Measurements from ENCODE around the gene BEST2. TPM values are rescaled to one million over a fixed set of nuclear protein-coding genes. Genes with fewer than 3 reads are reported as not detected.

BEST2 gene
- total RNA-seq, 1 donor from 2014 or later = not detected

DNA sequence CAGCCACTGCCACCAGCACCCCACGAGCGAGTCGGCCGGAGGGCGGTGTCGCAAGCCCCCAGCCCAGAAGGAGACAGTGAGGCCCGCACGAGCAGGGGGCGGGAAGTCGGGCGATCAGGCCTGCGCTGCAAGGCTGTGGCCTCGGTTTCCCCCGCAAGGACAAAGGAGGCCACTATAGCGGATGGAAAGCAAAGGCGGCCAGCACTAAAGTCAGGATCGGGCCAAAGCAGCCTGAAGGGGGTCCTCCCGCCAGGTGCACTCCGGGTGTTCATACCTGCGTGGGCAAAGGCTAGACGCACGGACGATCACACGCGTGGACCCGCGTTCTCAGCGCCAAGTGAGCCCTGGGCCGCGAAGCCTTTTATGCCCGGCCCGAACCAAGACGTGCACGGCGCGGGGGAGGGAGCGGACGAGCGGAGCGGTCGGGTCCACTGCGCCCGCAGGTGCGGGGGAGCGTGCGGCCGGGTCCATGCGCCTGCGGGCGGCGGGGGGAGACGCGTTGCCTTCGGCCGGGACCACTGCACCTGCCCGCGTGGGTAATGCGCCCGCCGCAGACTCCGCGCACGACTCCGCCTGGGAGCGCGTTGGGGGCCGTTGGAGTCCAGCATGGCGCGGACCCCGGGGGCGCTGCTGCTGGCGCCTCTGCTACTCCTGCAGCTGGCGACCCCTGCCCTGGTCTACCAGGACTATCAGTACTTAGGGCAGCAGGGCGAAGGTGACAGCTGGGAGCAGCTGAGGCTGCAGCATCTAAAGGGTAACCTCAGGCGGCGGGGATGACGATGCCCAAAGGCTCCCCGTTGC is 50.1 kb downstream of the BEST2 start, which contains the start of the genes PRDX2 and THSD8:
Gene PRDX2, minus strand, starts transcription at position 335 of the 801 bp plus-strand sequence. CDS start 539 bp downstream, outside the sequence.
Gene THSD8, plus strand, starts transcription at position 604 of the 801 bp plus-strand sequence. Its CDS starts 3 bp downstream, at position 607.
- DNase-seq = peak; percentile 91

DNA sequence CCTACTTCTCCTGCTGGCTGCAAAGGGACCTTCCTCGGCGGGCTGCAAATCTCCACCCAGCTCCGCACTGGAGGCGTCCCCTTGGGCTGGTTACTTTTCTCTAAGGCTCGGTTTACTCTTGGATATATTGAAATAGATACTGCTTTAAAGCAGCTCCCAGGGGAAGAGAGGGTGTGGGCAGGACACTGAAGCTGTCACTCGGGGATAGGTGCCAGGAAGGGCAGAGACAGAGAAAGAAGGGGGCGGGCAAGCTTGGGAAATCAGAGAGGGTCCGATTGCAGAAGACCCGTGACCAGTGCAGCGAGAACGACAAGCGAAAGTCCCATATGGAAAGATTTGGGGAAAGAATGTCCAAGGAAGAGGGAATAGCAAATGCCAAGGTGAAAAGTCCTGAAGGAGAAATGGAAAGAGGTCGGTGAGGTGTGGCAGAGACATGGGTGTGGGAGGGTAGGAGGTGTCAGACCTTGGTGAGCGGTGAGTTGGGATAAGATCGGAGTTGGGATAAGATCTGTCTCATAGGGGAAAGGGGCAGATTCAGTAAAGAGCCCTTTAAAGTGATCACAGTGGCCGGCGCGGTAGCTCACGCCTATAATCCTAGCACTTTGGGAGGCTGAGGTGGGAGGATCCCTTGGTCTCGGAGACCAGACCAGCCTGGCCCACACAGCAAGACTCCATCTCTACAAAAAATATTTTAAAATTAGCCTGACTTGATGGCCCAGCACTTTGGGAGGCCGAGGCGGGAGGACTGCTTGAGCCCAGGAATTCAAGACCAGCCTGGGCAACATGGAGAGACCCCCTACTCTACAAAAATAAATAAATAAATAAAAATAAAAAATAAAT is 50.9 kb downstream of the BEST2 start:
- no peak for DNase-seq

DNA sequence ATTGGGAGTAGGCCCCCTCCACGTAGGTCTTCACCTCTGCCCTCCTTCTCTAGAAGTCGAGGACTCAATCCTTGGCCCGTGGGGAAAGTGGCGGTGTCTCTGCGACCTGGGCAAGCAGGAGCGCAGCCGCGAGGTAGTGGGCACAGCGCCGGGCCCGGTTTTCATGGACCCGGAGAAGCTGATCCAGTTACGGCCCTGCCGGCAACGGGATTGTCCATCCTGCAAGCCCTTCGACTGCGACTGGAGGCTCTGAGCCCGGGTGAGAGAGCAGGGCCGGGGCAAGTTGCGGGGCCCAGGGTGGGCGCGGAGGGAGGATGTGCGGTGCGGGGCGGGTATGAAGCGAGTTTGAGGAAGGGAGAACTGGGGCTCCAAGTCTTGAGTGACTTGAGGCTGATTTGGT is 52.5 kb downstream of the BEST2 start:
- no peak for DNase-seq

DNA sequence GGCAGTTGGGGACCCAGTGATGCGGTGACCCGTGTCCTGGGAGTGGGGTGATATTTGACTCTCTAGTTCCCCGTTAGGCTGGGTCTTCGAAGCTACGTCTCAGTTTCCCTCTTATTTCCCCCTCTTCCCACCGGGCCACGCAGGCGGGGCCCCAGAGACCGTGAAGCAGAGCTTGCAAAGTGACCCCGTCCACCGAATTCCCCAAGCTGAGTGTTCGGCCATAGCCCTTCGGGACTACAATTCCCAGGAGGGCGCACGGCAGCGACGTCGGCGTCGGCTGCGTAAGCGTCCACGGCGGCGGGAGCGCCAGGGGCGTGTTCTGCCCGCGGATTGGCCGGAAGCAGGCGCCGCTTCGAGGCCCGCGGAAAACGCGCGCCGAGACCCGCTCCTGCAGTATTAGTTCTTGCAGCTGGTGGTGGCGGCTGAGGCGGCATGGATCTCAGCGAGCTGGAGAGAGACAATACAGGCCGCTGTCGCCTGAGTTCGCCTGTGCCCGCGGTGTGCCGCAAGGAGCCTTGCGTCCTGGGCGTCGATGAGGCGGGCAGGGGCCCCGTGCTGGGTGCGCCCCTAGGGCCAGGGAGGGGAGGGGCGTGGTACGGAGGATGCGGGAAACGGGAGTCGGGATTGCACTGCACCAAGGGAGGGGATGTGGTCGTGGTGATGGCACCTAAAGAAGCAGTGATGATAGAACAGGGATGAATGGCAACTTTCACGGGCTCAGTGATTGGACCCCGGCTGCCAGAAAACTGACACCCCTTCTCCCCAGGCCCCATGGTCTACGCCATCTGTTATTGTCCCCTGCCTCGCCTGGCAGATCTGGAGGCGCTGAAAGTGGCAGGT is 54.9 kb downstream of the BEST2 start, which contains the start of gene RNASEH2A:
Gene RNASEH2A, plus strand, starts transcription at position 343 of the 840 bp plus-strand sequence. Its CDS starts 90 bp downstream, at position 433.
- peak; percentile 96 for DNase-seq

Small RNA genes within 50 kb of the gene (small RNA-seq; reads per million reads assigned to genes)
- gene MIR5684 (ENCODE audit: low replicate concordance) (0.05 reads per million), gene SNORD41 (ENCODE audit: low replicate concordance) (39.4 reads per million, percentile 96 among the genes with 10 or more reads in this experiment)

Other genes starting within 250 kb of the BEST2 start
- 13.2 TPM for gene ZNF564, start 200.3 kb upstream of the BEST2 start, total RNA-seq
- 6.1 TPM for gene ZNF490, start 141.0 kb upstream of the BEST2 start, total RNA-seq
- gene ZNF791, start 140.9 kb upstream of the BEST2 start, total RNA-seq = 26.3 TPM
- gene MAN2B1, start 85.0 kb upstream of the BEST2 start, total RNA-seq = 44.5 TPM
- 7.2 TPM for gene WDR83, start 85.0 kb upstream of the BEST2 start, total RNA-seq
- gene DHPS, start 69.9 kb upstream of the BEST2 start, total RNA-seq = 64.5 TPM
- gene GNG14, start 63.8 kb upstream of the BEST2 start, total RNA-seq = not detected
- gene FBXW9, start 55.2 kb upstream of the BEST2 start, total RNA-seq = 8.0 TPM
- 44.7 TPM for gene TNPO2, start 27.9 kb upstream of the BEST2 start, total RNA-seq
- gene TRIR, start 17.1 kb upstream of the BEST2 start, total RNA-seq = 121 TPM
- gene GET3, start 14.3 kb upstream of the BEST2 start, total RNA-seq = 42.9 TPM
- gene HOOK2, start 23.8 kb downstream of the BEST2 start, total RNA-seq = 68.5 TPM
- gene JUNB, start 39.7 kb downstream of the BEST2 start, total RNA-seq = 157 TPM
- 304 TPM for gene PRDX2, start 50.0 kb downstream of the BEST2 start, total RNA-seq
- not detected for gene THSD8, start 50.3 kb downstream of the BEST2 start, total RNA-seq
- gene RNASEH2A, start 54.8 kb downstream of the BEST2 start, total RNA-seq = 10.4 TPM
- not detected for gene RTBDN, start 82.8 kb downstream of the BEST2 start, total RNA-seq
- gene MAST1, start 86.7 kb downstream of the BEST2 start, total RNA-seq = 0.92 TPM
- gene DNASE2, start 129.7 kb downstream of the BEST2 start, total RNA-seq = 9.1 TPM
- gene KLF1, start 135.4 kb downstream of the BEST2 start, total RNA-seq = 1.6 TPM
- gene GCDH, start 139.4 kb downstream of the BEST2 start, total RNA-seq = 46.5 TPM
- not detected for gene SYCE2, start 167.5 kb downstream of the BEST2 start, total RNA-seq
- 36.9 TPM for gene FARSA, start 181.9 kb downstream of the BEST2 start, total RNA-seq
- gene CALR, start 186.8 kb downstream of the BEST2 start, total RNA-seq = 383 TPM
- gene RAD23A, start 194.1 kb downstream of the BEST2 start, total RNA-seq = 77.8 TPM
- 30.1 TPM for gene GADD45GIP1, start 205.4 kb downstream of the BEST2 start, total RNA-seq
- not detected for gene DAND5, start 217.8 kb downstream of the BEST2 start, total RNA-seq
- 144 TPM for gene NFIX, start 243.7 kb downstream of the BEST2 start, total RNA-seq

All from tongue (tissue), 3 donors.